Measurements from ENCODE around the gene SLC46A2. TPM values are rescaled to one million over a fixed set of nuclear protein-coding genes. Genes with fewer than 3 reads are reported as not detected.

The SLC46A2 gene
- total and polyA plus RNA-seq, 2 experiments from 2014 or later = 0.11 TPM; not detected in 1

DNA sequence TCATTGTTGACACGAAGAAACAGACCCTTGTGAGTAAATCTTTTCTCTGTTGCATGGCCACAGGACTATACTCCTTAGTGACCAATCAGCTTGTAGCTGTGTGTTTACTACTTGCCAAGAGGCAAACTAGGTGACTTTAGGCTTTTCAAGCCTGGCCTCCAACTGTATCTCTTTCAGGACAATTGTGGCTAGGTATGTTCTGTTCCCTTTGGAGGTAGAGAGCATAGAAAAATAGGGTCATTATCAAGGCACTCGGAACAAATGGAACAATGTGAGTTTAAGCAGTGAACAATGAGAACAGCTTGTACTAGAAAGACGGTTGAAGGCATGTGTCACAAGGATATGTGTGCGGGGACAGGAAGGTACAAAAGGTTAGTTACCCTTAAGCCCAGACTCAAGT, 48.1 kb downstream of the SLC46A2 start:
- Histone ChIP-seq H2AFZ (no peak overlapping the region), H3K27ac (ENCODE audit: low read depth) (no peak overlapping the region), H3K36me3 (ENCODE audit: insufficient read depth) (0 out of 2 replicates have a peak, but pooled peaks cover 5% of the 10 kb centered on the region), H3F3A (replicated peaks; ENCODE audit: low read depth) (0 out of 2 replicates have a peak, but pooled peaks cover 4% of the 10 kb centered on the region), H4K20me1 (replicated peaks; ENCODE audit: insufficient read depth) (no peaks in the 10 kb centered on the region; the same call in 1 of the 2 replicates), H3K4me1 (ENCODE audit: insufficient read depth) (peaks cover 23% of the 10 kb centered on the region), H3K9me2 (ENCODE audit: insufficient read depth) (no peaks in the 10 kb centered on the region), H3K27me3 (ENCODE audit: insufficient read depth) (no peaks in the 10 kb centered on the region), H3K79me2 (replicated peaks; ENCODE audit: insufficient read depth) (no peaks in the 10 kb centered on the region), H3K4me2 (no peak overlapping the region), H3K4me3 (no peak overlapping the region)
- no peak for ATAC-seq
- Mint-ChIP-seq H3K4me3 (no peak overlapping the region), H3K27ac (no peak overlapping the region), H3K4me1 (peaks cover 32% of the 10 kb centered on the region), H3K36me3 (ENCODE audit: low read depth) (peaks cover 15% of the 10 kb centered on the region; the same call in 2 of the 3 replicates), H3K27me3 (ENCODE audit: insufficient read depth, low read depth, poor library complexity) (peaks cover 5% of the 10 kb centered on the region), H3K9me3 (no peaks in the 10 kb centered on the region)
- DNase-seq (ENCODE audit: low spot score) = no peak
- TF ChIP-seq POLR2AphosphoS5 (IDR thresholded peaks at IDR 0.05; ENCODE audit: low read depth) (no peak), ZNF114 (CRISPR knock-in tag; IDR thresholded peaks at IDR 0.05) (no peak), EZH2 (IDR thresholded peaks at IDR 0.05; ENCODE audit: low read depth, unreplicated experiment) (no peak), JUNB (IDR thresholded peaks at IDR 0.05; ENCODE audit: unreplicated experiment) (no peak), STAT1 (IDR thresholded peaks at IDR 0.05; ENCODE audit: unreplicated experiment) (no peak)
- TF ChIP-seq, protein P1, sequence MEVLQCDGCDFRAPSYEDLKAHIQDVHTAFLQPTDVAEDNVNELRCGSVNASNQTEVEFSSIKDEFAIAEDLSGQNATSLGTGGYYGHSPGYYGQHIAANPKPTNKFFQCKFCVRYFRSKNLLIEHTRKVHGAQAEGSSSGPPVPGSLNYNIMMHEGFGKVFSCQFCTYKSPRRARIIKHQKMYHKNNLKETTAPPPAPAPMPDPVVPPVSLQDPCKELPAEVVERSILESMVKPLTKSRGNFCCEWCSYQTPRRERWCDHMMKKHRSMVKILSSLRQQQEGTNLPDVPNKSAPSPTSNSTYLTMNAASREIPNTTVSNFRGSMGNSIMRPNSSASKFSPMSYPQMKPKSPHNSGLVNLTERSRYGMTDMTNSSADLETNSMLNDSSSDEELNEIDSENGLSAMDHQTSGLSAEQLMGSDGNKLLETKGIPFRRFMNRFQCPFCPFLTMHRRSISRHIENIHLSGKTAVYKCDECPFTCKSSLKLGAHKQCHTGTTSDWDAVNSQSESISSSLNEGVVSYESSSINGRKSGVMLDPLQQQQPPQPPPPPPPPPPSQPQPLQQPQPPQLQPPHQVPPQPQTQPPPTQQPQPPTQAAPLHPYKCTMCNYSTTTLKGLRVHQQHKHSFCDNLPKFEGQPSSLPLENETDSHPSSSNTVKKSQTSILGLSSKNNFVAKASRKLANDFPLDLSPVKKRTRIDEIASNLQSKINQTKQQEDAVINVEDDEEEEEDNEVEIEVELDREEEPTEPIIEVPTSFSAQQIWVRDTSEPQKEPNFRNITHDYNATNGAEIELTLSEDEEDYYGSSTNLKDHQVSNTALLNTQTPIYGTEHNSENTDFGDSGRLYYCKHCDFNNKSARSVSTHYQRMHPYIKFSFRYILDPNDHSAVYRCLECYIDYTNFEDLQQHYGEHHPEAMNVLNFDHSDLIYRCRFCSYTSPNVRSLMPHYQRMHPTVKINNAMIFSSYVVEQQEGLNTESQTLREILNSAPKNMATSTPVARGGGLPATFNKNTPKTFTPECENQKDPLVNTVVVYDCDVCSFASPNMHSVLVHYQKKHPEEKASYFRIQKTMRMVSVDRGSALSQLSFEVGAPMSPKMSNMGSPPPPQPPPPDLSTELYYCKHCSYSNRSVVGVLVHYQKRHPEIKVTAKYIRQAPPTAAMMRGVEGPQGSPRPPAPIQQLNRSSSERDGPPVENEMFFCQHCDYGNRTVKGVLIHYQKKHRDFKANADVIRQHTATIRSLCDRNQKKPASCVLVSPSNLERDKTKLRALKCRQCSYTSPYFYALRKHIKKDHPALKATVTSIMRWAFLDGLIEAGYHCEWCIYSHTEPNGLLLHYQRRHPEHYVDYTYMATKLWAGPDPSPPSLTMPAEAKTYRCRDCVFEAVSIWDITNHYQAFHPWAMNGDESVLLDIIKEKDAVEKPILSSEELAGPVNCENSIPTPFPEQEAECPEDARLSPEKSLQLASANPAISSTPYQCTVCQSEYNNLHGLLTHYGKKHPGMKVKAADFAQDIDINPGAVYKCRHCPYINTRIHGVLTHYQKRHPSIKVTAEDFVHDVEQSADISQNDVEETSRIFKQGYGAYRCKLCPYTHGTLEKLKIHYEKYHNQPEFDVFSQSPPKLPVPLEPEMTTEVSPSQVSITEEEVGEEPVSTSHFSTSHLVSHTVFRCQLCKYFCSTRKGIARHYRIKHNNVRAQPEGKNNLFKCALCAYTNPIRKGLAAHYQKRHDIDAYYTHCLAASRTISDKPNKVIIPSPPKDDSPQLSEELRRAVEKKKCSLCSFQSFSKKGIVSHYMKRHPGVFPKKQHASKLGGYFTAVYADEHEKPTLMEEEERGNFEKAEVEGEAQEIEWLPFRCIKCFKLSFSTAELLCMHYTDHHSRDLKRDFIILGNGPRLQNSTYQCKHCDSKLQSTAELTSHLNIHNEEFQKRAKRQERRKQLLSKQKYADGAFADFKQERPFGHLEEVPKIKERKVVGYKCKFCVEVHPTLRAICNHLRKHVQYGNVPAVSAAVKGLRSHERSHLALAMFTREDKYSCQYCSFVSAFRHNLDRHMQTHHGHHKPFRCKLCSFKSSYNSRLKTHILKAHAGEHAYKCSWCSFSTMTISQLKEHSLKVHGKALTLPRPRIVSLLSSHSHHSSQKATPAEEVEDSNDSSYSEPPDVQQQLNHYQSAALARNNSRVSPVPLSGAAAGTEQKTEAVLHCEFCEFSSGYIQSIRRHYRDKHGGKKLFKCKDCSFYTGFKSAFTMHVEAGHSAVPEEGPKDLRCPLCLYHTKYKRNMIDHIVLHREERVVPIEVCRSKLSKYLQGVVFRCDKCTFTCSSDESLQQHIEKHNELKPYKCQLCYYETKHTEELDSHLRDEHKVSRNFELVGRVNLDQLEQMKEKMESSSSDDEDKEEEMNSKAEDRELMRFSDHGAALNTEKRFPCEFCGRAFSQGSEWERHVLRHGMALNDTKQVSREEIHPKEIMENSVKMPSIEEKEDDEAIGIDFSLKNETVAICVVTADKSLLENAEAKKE (CRISPR knock-in tag; IDR thresholded peaks at IDR 0.05) = no peak
- TF ChIP-seq, protein P2, sequence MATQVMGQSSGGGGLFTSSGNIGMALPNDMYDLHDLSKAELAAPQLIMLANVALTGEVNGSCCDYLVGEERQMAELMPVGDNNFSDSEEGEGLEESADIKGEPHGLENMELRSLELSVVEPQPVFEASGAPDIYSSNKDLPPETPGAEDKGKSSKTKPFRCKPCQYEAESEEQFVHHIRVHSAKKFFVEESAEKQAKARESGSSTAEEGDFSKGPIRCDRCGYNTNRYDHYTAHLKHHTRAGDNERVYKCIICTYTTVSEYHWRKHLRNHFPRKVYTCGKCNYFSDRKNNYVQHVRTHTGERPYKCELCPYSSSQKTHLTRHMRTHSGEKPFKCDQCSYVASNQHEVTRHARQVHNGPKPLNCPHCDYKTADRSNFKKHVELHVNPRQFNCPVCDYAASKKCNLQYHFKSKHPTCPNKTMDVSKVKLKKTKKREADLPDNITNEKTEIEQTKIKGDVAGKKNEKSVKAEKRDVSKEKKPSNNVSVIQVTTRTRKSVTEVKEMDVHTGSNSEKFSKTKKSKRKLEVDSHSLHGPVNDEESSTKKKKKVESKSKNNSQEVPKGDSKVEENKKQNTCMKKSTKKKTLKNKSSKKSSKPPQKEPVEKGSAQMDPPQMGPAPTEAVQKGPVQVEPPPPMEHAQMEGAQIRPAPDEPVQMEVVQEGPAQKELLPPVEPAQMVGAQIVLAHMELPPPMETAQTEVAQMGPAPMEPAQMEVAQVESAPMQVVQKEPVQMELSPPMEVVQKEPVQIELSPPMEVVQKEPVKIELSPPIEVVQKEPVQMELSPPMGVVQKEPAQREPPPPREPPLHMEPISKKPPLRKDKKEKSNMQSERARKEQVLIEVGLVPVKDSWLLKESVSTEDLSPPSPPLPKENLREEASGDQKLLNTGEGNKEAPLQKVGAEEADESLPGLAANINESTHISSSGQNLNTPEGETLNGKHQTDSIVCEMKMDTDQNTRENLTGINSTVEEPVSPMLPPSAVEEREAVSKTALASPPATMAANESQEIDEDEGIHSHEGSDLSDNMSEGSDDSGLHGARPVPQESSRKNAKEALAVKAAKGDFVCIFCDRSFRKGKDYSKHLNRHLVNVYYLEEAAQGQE (IDR thresholded peaks at IDR 0.05; ENCODE audit: unreplicated experiment) = no peak
- TF ChIP-seq, protein P3, sequence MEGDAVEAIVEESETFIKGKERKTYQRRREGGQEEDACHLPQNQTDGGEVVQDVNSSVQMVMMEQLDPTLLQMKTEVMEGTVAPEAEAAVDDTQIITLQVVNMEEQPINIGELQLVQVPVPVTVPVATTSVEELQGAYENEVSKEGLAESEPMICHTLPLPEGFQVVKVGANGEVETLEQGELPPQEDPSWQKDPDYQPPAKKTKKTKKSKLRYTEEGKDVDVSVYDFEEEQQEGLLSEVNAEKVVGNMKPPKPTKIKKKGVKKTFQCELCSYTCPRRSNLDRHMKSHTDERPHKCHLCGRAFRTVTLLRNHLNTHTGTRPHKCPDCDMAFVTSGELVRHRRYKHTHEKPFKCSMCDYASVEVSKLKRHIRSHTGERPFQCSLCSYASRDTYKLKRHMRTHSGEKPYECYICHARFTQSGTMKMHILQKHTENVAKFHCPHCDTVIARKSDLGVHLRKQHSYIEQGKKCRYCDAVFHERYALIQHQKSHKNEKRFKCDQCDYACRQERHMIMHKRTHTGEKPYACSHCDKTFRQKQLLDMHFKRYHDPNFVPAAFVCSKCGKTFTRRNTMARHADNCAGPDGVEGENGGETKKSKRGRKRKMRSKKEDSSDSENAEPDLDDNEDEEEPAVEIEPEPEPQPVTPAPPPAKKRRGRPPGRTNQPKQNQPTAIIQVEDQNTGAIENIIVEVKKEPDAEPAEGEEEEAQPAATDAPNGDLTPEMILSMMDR (conservative IDR thresholded peaks at IDR 0.05; ENCODE audit: low read depth in 2 of 2) = no peak
- TF ChIP-seq, protein P4, sequence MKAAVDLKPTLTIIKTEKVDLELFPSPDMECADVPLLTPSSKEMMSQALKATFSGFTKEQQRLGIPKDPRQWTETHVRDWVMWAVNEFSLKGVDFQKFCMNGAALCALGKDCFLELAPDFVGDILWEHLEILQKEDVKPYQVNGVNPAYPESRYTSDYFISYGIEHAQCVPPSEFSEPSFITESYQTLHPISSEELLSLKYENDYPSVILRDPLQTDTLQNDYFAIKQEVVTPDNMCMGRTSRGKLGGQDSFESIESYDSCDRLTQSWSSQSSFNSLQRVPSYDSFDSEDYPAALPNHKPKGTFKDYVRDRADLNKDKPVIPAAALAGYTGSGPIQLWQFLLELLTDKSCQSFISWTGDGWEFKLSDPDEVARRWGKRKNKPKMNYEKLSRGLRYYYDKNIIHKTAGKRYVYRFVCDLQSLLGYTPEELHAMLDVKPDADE (IDR thresholded peaks at IDR 0.05) = no peak
